SK-N-SH (cell line): ENCODE data around the gene INTS1. TPM values are rescaled to one million over a fixed set of nuclear protein-coding genes. Genes with fewer than 3 reads are reported as not detected.
A peak's percentile ranks its signal among the peaks of the same experiment; 100 is the strongest.

Experiments
- CTCF ChIA-PET: fragments of 300-600, 350-600 bp; formaldehyde crosslinking; extraction: SDS; loops from one replicate; lab custom pipeline; 2021; lab: Yijun Ruan, JAX
- POLR2A ChIA-PET: fragments of 350-600 bp; sonication (Branson Sonifier 250); formaldehyde crosslinking; extraction: SDS; loops from one replicate; lab custom pipeline; 2020; ENCODE audit warnings: antibody characterized with exemption, inconsistent platforms; lab: Yijun Ruan, JAX
- DNase-seq: peaks from one replicate; pipeline ENCODE4 v3.0.0; 2012
- H2AFZ ChIP-seq: fragments of 200-600 bp; sonication (generic); 2 replicates; pipeline ENCODE4 v1.8.1; 2016; ENCODE audit warnings: antibody characterized with exemption, mild to moderate bottlenecking, low read depth
- H3F3A ChIP-seq: fragments of 200-600 bp; sonication (generic); replicated peaks from 2 replicates; pipeline ENCODE3; 2016; ENCODE audit warnings: antibody characterized with exemption, mild to moderate bottlenecking; ENCODE audit not compliant: insufficient read depth
- H3K27ac ChIP-seq, 2 experiments: fragments of 200-500 bp in 1 of 2; fragments of 200-600 bp in 1 of 2; sonication (Bioruptor generic) in 1 of 2; sonication (generic), shearing (Covaris generic) in 1 of 2; 2 replicates each; pipeline versions ENCODE4 v1.5.1 to v1.6.1; 2014 to 2016; ENCODE audit warnings: low read depth in 2 of 2, inconsistent platforms in 1 of 2, low read length in 1 of 2, mild to moderate bottlenecking in 1 of 2, mixed read lengths in 1 of 2
- H3K27me3 ChIP-seq: fragments of 200-600 bp; sonication (generic), shearing (Covaris generic); 2 replicates; pipeline ENCODE4 v1.6.1; 2016; ENCODE audit warnings: mixed run types; ENCODE audit not compliant: insufficient read depth
- H3K36me3 ChIP-seq, 2 experiments: fragments of 200-500 bp in 1 of 2; fragments of 200-600 bp in 1 of 2; sonication (Bioruptor generic) in 1 of 2; sonication (generic) in 1 of 2; replicated peaks in 1 of 2; 2 replicates each; pipeline versions ENCODE3 to v1.5.1; 2014 to 2016; ENCODE audit warnings: low read length in 1 of 2, mild to moderate bottlenecking in 1 of 2; ENCODE audit not compliant: insufficient read depth in 2 of 2, control insufficient read depth in 1 of 2
- H3K4me1 ChIP-seq, 2 experiments: fragments of 200-500 bp in 1 of 2; fragments of 200-600 bp in 1 of 2; sonication (Bioruptor generic) in 1 of 2; sonication (generic), shearing (Covaris generic) in 1 of 2; 2 replicates each; pipeline versions ENCODE4 v1.5.1 to v1.6.1; 2014 to 2016; ENCODE audit warnings: low read depth in 1 of 2, low read length in 1 of 2, mixed run types in 1 of 2; ENCODE audit not compliant: insufficient read depth in 2 of 2, control insufficient read depth in 1 of 2
- H3K4me2 ChIP-seq: fragments of 200-600 bp; sonication (generic), shearing (Covaris generic); 2 replicates; pipeline ENCODE4 v1.6.1; 2017; ENCODE audit warnings: mixed run types
- H3K4me3 ChIP-seq, 2 experiments: fragments of 200-500 bp in 1 of 2; fragments of 200-600 bp in 1 of 2; sonication (Bioruptor generic) in 1 of 2; sonication (generic), shearing (Covaris generic) in 1 of 2; 2 replicates each; pipeline versions ENCODE4 v1.5.1 to v1.8.1; 2014 to 2016; ENCODE audit warnings: low read depth in 2 of 2, inconsistent platforms in 1 of 2, low read length in 1 of 2, mild to moderate bottlenecking in 1 of 2, mixed read lengths in 1 of 2, moderate library complexity in 1 of 2
- H3K79me2 ChIP-seq: fragments of 200-600 bp; sonication (generic); 2 replicates; pipeline ENCODE4 v1.8.1; 2017; ENCODE audit warnings: mild to moderate bottlenecking; ENCODE audit not compliant: insufficient read depth
- H3K9ac ChIP-seq: fragments of 200-600 bp; sonication (generic); 2 replicates; pipeline ENCODE4 v1.6.1; 2017; ENCODE audit warnings: mixed run types
- H3K9me2 ChIP-seq: fragments of 200-600 bp; sonication (generic); 2 replicates; pipeline ENCODE4 v1.6.1; 2017; ENCODE audit warnings: mixed run types
- H3K9me3 ChIP-seq: fragments of 200-600 bp; sonication (generic); 2 replicates; pipeline ENCODE4 v1.6.1; 2017; ENCODE audit warnings: mixed run types, mild to moderate bottlenecking, moderate library complexity
- H4K20me1 ChIP-seq: fragments of 200-600 bp; sonication (generic); 2 replicates; pipeline ENCODE4 v1.6.1; 2017; ENCODE audit warnings: mild to moderate bottlenecking, mixed run types; ENCODE audit not compliant: insufficient read depth
- CHD2 ChIP-seq: fragments of 150-350 bp; IDR thresholded peaks from 2 replicates; pipeline ENCODE4 v1.6.1; 2018; ENCODE audit warnings: low read length; ENCODE audit not compliant: partially characterized antibody
- EP300 ChIP-seq, 2 experiments: IDR thresholded peaks; 2 replicates each; pipeline versions ENCODE4 v1.4.0 to v1.6.1; 2012; ENCODE audit warnings: borderline replicate concordance in 1 of 2, low read depth in 1 of 2, low read length in 1 of 2
- FOSL2 ChIP-seq: IDR thresholded peaks from 2 replicates; pipeline ENCODE4 v1.4.0; 2012; ENCODE audit warnings: low read depth, mild to moderate bottlenecking, moderate library complexity, borderline replicate concordance
- FOXJ3 ChIP-seq: sonication (generic); formaldehyde crosslinking; IDR thresholded peaks from 2 replicates; pipeline ENCODE4 v1.5.1; 2020; ENCODE audit warnings: mild to moderate bottlenecking, missing genetic modification reagents
- FOXM1 ChIP-seq: IDR thresholded peaks from 2 replicates; pipeline ENCODE4 v1.4.0; 2012; ENCODE audit warnings: low read depth, mild to moderate bottlenecking
- GABPA ChIP-seq: IDR thresholded peaks from 2 replicates; pipeline ENCODE4 v1.4.0; 2012; ENCODE audit warnings: low read depth, mild to moderate bottlenecking
- JUND ChIP-seq: IDR thresholded peaks from 2 replicates; pipeline ENCODE4 v1.4.0; 2012
- MEF2A ChIP-seq: IDR thresholded peaks from 2 replicates; pipeline ENCODE4 v1.4.0; 2012; ENCODE audit warnings: low read depth, borderline replicate concordance
- MXI1 ChIP-seq: IDR thresholded peaks from 2 replicates; pipeline ENCODE4 v1.6.1; 2012; ENCODE audit warnings: mild to moderate bottlenecking, low read depth, low read length, improper control_type of control experiment
- NFIC ChIP-seq: IDR thresholded peaks from 2 replicates; pipeline ENCODE4 v1.4.0; 2012; ENCODE audit warnings: borderline replicate concordance
- NRF1 ChIP-seq: IDR thresholded peaks from 2 replicates; pipeline ENCODE4 v1.6.1; 2012; ENCODE audit warnings: low read depth, mild to moderate bottlenecking, low read length
- RAD21 ChIP-seq: IDR thresholded peaks from 2 replicates; pipeline ENCODE4 v1.6.1; 2012; ENCODE audit warnings: mild to moderate bottlenecking, low read length
- REST ChIP-seq: IDR thresholded peaks from 2 replicates; pipeline ENCODE4 v1.6.1; 2012; ENCODE audit warnings: mild to moderate bottlenecking, low read depth, low read length, moderate library complexity
- RXRA ChIP-seq: IDR thresholded peaks from 2 replicates; pipeline ENCODE4 v1.4.0; 2012; ENCODE audit warnings: low read depth, mild to moderate bottlenecking, borderline replicate concordance
- TAF1 ChIP-seq: IDR thresholded peaks from 2 replicates; pipeline ENCODE4 v1.6.1; 2012; ENCODE audit warnings: low read depth, mild to moderate bottlenecking, low read length, moderate library complexity, borderline replicate concordance
- USF1 ChIP-seq: IDR thresholded peaks from 2 replicates; pipeline ENCODE4 v1.4.0; 2012; ENCODE audit warnings: low read depth, borderline replicate concordance
- YY1 ChIP-seq: IDR thresholded peaks from 2 replicates; pipeline ENCODE4 v1.4.0; 2012; ENCODE audit warnings: low read depth, mild to moderate bottlenecking
- ZBTB33 ChIP-seq: IDR thresholded peaks from 2 replicates; pipeline ENCODE4 v1.4.0; 2012; ENCODE audit warnings: low read depth, borderline replicate concordance
- WGBS: methylation state at CpG from one replicate; pipeline ENCODE4 v1.1.6; 2017; ENCODE audit warnings: low lambda C conversion rate; 5-methylcytosine and 5-hydroxymethylcytosine counted together
- polyA plus RNA-seq, 3 experiments: library from polyadenylated mRNA; depleted of rRNA; stranded (reverse); fragments of >200 nt; gene quantifications; 2 replicates each; pipeline ENCODE4 v1.2.3, GENCODE V29; 2012

INTS1 gene
- polyA plus RNA-seq, 1 of the 3 experiments (the other 2 are of a cell fraction) = 48.1 TPM

- Histone ChIP-seq H3K27me3 (no peaks in the 10 kb centered on the region), H3K4me1 (no peaks in the 10 kb centered on the region), H3K4me2 (no peak overlapping the region), H3K79me2 (no peaks in the 10 kb centered on the region), H3K4me3 (no peak overlapping the region), H3F3A (no peaks in the 10 kb centered on the region), H4K20me1 (no peaks in the 10 kb centered on the region), H3K9me3 (no peaks in the 10 kb centered on the region), H2AFZ (no peak overlapping the region), H3K9me2 (no peaks in the 10 kb centered on the region), H3K36me3 (peaks cover 44 to 87% of the 10 kb centered on the region in 2 experiments)
- DNase-seq = peak; percentile 54
- WGBS = 88% methylated on average over 17 of the region's 22 CpGs
- CTCF ChIA-PET = interaction anchor here (0.8 to 3.2 kb wide), 2 partner anchors 9 to 10 kb away, joined by 3 to 22 read pairs; no protein-coding TSS in a partner anchor
- TF ChIP-seq USF1 (no peak), NFIC (no peak), MXI1 (no peak), YY1 (no peak), EP300 (IDR thresholded peaks at IDR 0.05; ENCODE audit: borderline replicate concordance in 1 of 2, low read depth in 1 of 2, low read length in 1 of 2) (no peak), CHD2 (no peak), ZBTB33 (no peak), GABPA (no peak), RXRA (no peak), RAD21 (no peak), MEF2A (no peak), FOXJ3 (CRISPR knock-in tag) (no peak), JUND (no peak), NRF1 (no peak), TAF1 (no peak), FOSL2 (no peak), FOXM1 (no peak), REST (no peak)
- TF ChIP-seq, all 33 proteins: peak for 0
- POLR2A ChIA-PET = no interaction called here
- Histone ChIP-seq H3K9ac (no peak overlapping the region), H3K27ac (no peak overlapping the region)
Measured at GRCh38 chr7:1483079-1483478, 21.1 kb downstream of the INTS1 start.
